Activated CD4-positive, alpha-beta memory T cell treated with anti-CD3 and anti-CD28 coated beads, Interleukin-2, amount 10 ng/mL, durations not matched to agents 7 days and 5 days (primary cell): ENCODE results near the gene FAM222B. TPM values are rescaled to one million over a fixed set of nuclear protein-coding genes. Genes with fewer than 3 reads are reported as not detected.

Experiments used
- CTCF ChIA-PET: fragments of 350-600 bp; sonication (Branson Sonifier 250); formaldehyde crosslinking; loops from one replicate; lab custom pipeline; 2021; ENCODE audit warnings: antibody characterized with exemption, inconsistent platforms; lab: Charles Lee
- POLR2A ChIA-PET: fragments of 350-600 bp; sonication (Branson Sonifier 250); formaldehyde crosslinking; loops from one replicate; lab custom pipeline; 2021; ENCODE audit warnings: antibody characterized with exemption; lab: Charles Lee
- DNase-seq: peaks from one replicate; pipeline ENCODE4 v3.0.0-alpha.2; 2020
- H3K27ac Mint-ChIP-seq: one replicate; pipeline ENCODE4 v1.8.0; 2021; ENCODE audit warnings: mild to moderate bottlenecking, mixed read lengths
- H3K27me3 Mint-ChIP-seq: one replicate; pipeline ENCODE4 v1.8.0; 2021; ENCODE audit warnings: mixed read lengths
- H3K36me3 Mint-ChIP-seq: one replicate; pipeline ENCODE4 v1.8.0; 2021; ENCODE audit warnings: low read depth, mixed read lengths
- H3K4me1 Mint-ChIP-seq: one replicate; pipeline ENCODE4 v1.8.0; 2021; ENCODE audit warnings: mixed read lengths
- H3K4me3 Mint-ChIP-seq: one replicate; pipeline ENCODE4 v1.8.0; 2021; ENCODE audit warnings: mild to moderate bottlenecking, mixed read lengths
- H3K9me3 Mint-ChIP-seq: one replicate; pipeline ENCODE4 v1.8.0; 2021; ENCODE audit warnings: mixed read lengths
- total RNA-seq, 2 experiments: library from RNA; stranded (reverse); gene quantifications; one replicate each; pipeline ENCODE4 v1.2.3, GENCODE V29; 2021

The FAM222B gene
- total RNA-seq, 2 experiments from 2014 or later = 15.5 to 17.1 TPM

DNA sequence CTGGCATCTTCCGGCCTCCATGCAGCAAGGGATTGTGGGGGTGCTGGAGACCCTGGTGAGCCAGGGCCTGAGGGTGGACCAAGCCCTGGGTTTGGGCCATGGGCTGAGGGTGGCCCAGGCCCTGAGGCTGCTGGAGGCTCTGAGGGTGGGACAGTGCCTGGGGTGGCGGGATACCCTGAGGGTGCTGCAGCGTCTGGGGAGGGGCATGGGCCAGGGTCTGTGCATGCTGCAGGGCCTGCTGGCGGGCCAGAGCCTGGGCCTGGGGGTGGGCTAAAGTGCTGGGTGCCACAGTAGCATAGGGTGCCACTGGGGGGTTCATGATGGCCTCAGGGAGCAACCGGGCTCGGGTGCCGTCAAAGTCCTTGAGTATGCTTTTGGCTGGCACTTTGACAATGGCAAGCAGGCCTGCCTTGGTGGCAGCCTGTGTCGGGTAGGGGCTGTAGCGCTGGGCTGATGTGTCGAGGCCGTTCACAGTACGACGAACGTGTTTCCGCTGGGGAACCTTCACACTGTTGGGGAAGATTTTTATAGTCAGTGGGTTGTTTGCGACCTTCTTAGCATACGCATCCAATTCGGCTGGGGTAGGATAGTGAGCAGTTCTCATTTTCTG, 83.2 kb downstream of the FAM222B start:
- no peak for DNase-seq
- no peak overlapping the region for H3K27ac Mint-ChIP-seq
- H3K27me3 Mint-ChIP-seq = no peaks in the 10 kb centered on the region
- no peaks in the 10 kb centered on the region for H3K9me3 Mint-ChIP-seq
- H3K4me3 Mint-ChIP-seq = no peak overlapping the region
- POLR2A ChIA-PET = no interaction called here
- CTCF ChIA-PET = interaction anchor here (6.9 kb wide), 1 partner anchor 32 kb away, joined by 84 read pairs; the partner anchor contains the start of genes NEK8 and TLCD1
- H3K36me3 Mint-ChIP-seq = peaks cover 43% of the 10 kb centered on the region
- peaks cover 21% of the 10 kb centered on the region for H3K4me1 Mint-ChIP-seq

DNA sequence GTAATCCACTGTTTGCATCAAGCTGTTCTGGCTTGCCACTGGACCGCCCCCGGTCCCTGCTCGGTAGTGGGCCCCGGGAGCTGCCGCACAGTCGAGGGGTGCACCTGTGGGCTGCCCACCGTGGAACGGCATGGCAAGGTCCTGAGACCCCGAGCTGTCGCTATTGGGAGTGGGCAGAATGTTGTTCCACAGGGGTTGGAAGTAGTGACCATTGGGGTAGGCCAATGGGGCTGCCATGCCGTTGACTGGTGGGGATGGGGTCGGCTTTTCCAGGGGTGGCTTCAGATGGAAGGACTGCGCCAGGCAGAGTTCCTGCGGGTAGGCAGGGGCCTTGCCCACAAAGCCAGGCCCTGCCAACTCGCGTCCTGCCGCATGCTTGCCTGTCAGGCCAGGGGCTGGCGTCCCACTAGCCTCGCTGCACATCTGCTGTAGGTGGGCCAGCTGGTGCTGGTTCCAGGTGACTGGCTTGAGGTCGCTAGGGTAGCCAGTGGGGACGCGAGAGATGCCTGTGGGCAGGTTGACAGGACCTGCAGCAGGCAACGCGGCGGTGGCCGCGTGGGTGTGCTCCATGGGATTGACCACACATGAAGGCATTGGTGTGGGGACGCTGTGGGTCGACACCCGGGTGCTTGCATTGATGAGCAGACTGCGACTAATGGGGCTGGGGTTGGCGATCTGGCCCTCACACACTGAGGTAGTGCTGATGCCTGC, 84.0 kb downstream of the FAM222B start:
- no peak overlapping the region for H3K27ac Mint-ChIP-seq

DNA sequence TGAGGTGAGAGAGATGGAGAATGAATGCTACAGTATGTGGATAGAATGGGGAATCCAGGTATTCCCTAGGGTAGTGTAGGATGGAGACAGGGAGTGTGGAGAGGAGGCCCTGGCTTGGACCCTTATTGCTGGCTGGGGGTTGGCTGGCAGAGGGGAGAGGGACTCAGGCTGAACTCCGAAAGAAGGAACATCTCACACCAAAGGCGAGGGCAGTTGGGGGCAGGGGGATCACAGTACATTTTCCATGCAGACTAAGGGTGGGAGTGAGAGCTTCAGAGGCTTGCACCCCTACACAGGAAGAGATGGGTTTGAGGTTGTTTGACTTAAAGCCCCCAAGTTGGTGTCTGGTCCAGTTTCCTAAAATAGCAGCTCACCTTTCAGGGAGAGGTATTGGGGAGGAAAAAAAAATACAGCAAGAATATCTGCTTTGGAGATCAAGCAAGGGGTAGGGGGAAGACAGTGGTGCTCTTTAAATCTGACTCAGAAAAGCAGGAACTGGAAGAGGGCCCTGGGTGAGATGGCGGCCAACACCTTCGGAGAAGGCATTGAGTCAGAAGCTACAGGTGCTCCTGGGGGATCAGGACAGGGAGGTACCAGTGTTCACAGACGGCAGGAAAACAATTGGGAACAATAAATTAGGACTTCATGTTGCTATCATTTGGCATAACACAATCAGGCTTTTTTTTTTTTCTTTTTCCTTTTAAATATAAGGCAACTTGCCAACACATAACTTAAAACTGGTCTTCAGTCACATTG, 86.4 kb downstream of the FAM222B start:
- CTCF ChIA-PET = interaction anchor here (1.1 kb wide), 1 partner anchor 9 kb away, joined by 4 read pairs; no protein-coding TSS in a partner anchor
- Mint-ChIP-seq H3K9me3 (no peaks in the 10 kb centered on the region), H3K27ac (no peak overlapping the region), H3K36me3 (peaks cover 32% of the 10 kb centered on the region), H3K27me3 (no peaks in the 10 kb centered on the region), H3K4me1 (peaks cover 5% of the 10 kb centered on the region), H3K4me3 (no peak overlapping the region)
- no peak for DNase-seq
- POLR2A ChIA-PET = interaction anchor here (1.0 kb wide), 1 partner anchor 11 kb away, joined by 3 read pairs; no protein-coding TSS in a partner anchor

More for the DNA sequence above, 84.0 kb downstream of the FAM222B start:
- H3K4me3 Mint-ChIP-seq = no peak overlapping the region
- H3K4me1 Mint-ChIP-seq = peaks cover 17% of the 10 kb centered on the region
- ChIA-PET POLR2A (interaction anchor here (0.8 kb wide), 1 partner anchor 15 kb away, joined by 3 read pairs; no protein-coding TSS in a partner anchor), CTCF (no interaction called here)
- H3K27me3 Mint-ChIP-seq = no peaks in the 10 kb centered on the region
- no peak for DNase-seq
- H3K9me3 Mint-ChIP-seq = no peaks in the 10 kb centered on the region
- H3K36me3 Mint-ChIP-seq = peaks cover 41% of the 10 kb centered on the region

DNA sequence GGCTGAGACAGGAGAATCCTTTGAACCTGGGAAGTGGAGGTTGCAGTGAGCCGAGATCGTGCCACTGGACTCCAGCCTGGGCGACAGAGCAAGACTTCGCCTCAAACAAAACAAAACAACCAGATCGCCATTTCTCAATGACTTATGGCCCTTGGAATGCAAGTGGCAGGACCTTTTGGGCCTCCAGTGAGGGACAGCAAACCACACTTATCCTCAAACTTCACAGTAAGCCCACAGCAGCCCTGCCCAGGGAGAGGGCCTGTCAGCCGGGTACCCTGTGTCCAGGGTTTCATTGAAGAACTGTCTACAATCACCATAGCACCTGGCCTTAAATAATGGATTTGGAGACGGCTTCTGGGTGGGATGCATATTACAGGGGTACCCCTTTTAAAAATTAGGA, 87.1 kb downstream of the FAM222B start:
- Mint-ChIP-seq H3K27ac (no peak overlapping the region), H3K4me3 (no peak overlapping the region), H3K9me3 (no peaks in the 10 kb centered on the region), H3K27me3 (no peaks in the 10 kb centered on the region), H3K36me3 (peaks cover 31% of the 10 kb centered on the region), H3K4me1 (peaks cover 4% of the 10 kb centered on the region)
- CTCF ChIA-PET = interaction anchor here (1.0 to 17.2 kb wide), 4 partner anchors 8 to 198 kb away, joined by 3 to 458 read pairs (median 46); partner anchors contain the start of genes NEK8 and TLCD1
- POLR2A ChIA-PET = no interaction called here
- DNase-seq = no peak

DNA sequence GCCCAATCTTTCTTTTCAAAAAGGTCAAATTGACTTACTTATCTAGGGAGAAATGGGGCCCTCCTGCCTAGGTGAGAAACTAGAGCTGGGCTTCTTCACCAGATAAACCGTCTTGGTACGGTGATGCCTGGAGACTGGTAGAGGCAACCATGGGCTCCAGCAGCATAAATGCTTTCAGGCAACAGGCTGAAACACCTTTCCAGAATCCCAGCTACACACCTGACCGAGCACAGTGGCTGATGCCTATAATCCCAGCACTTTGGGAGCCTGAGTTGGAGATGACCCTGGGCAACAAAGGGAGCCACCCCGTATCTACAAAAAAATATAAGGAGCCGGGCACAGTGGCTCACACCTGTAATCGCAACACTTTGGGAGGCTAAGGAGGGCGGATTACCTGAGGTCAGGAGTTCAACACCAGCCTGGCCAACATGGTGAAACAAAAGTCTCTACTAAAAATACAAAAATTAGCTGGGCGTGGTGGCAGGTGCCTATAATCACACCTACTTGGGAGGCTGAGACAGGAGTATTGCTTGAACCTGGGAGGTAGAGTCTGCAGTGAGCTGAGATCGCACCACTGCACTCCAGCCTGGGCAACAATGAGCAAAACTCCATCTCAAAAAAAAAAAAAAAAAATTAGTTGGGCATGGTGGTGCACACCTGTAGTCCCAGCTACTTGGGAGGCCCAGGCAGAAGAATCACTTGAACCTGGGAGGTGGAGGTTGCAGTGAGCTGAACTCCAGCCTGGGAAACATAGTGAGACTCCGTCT, 90.8 kb downstream of the FAM222B start:
- CTCF ChIA-PET = interaction anchor here (1.0 to 17.2 kb wide), 11 partner anchors 11 to 199 kb away, joined by 3 to 458 read pairs (median 4); partner anchors contain the start of genes NEK8, PHF12, RPL23A and TLCD1
- Mint-ChIP-seq H3K9me3 (no peaks in the 10 kb centered on the region), H3K4me3 (no peak overlapping the region), H3K27ac (no peak overlapping the region), H3K27me3 (no peaks in the 10 kb centered on the region), H3K4me1 (peaks cover 22% of the 10 kb centered on the region), H3K36me3 (peaks cover 32% of the 10 kb centered on the region)
- POLR2A ChIA-PET = interaction anchor here (16.8 kb wide), 1 partner anchor 25 kb away, joined by 426 read pairs; the partner anchor contains the start of genes NEK8, RPL23A and TLCD1
- DNase-seq = no peak

DNA sequence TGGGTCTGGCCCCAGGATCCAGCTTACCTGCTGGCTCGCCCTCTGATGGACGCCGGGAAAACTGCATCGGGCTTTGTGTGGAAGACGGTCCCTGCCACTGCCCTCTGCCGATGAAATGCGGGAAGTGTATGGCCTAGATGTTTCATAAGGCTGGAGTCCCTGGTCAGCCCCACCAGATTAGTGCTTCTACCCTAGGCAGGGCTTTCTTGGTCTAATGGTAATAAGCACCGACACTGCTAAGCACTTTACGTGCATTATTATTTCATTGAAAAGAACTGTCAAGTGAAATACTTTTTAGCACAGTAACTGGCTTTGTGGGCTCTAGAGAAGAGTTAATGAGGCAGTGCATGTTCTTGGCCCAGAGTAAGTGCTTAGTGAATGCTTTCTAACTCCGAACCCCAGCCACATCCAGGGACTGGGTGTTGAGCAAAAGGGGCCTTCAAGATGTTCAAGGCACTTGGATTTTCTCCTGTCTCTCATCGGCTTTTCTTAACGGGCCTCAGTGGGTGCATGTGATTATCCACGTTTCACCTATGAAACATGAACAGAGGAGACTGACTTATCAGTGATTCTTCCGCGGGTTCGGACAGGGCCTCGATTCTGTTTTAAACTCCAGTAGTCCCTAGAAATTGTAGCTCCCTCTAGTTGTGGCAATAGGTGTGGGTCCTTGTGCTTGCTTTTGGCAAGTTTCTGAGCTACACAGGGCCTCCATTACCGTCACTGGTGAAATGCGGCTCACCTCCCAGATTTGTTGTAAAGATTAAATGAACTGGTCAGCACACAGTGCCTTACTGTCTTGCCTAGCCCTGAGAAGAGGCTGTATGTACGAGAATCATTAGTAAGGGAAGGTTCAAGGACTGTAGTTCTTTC, 92.2 kb downstream of the FAM222B start:
- Mint-ChIP-seq H3K4me3 (no peak overlapping the region), H3K27me3 (no peaks in the 10 kb centered on the region), H3K36me3 (peaks cover 29% of the 10 kb centered on the region), H3K9me3 (no peaks in the 10 kb centered on the region), H3K4me1 (peaks cover 35% of the 10 kb centered on the region), H3K27ac (no peak overlapping the region)
- CTCF ChIA-PET = interaction anchor here (0.5 to 17.2 kb wide), 23 partner anchors 8 to 202 kb away, joined by 3 to 458 read pairs (median 3); partner anchors contain the start of genes BLTP2, NEK8, PHF12 and PIGS
- POLR2A ChIA-PET = interaction anchor here (0.7 to 16.8 kb wide), 5 partner anchors 24 to 202 kb away, joined by 3 to 426 read pairs (median 3); partner anchors contain the start of genes FAM222B, NEK8, RPL23A and TLCD1
- DNase-seq = peak; percentile 91

DNA sequence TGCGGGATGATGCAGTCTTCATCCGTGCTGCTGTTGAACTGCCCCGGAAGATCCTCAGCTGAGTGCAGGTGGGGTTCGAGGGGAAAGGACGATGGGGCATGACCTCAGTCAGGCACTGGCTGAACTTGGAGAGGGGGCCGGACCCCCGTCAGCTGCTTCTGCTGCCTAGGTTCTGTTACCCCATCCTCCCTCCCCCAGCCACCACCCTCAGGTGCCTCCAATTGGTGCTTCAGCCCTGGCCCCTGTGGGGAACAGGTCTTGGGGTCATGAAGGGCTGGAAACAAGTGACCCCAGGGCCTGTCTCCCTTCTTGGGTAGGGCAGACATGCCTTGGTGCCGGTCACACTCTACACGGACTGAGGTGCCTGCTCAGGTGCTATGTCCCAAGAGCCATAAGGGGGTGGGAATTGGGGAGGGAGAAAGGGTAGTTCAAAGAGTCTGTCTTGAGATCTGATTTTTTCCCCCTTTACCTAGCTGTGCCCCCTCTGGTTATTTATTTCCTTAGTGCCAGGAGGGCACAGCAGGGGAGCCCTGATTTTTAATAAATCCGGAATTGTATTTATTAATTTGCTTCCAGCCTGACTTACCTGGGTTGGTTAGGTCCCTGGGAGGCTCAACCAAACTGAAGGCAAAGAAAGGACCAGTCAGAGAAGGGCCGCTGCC, 92.9 kb downstream of the FAM222B start:
- Mint-ChIP-seq H3K27ac (no peak overlapping the region), H3K4me3 (no peak overlapping the region), H3K4me1 (peaks cover 38% of the 10 kb centered on the region), H3K27me3 (no peaks in the 10 kb centered on the region), H3K9me3 (no peaks in the 10 kb centered on the region), H3K36me3 (peaks cover 34% of the 10 kb centered on the region)
- ChIA-PET POLR2A (interaction anchor here (0.7 to 16.8 kb wide), 5 partner anchors 23 to 202 kb away, joined by 3 to 426 read pairs (median 3); partner anchors contain the start of genes FAM222B, NEK8, RPL23A and TLCD1), CTCF (interaction anchor here (0.5 to 17.2 kb wide), 19 partner anchors 8 to 202 kb away, joined by 3 to 458 read pairs (median 4); partner anchors contain the start of genes BLTP2, NEK8, PIGS and TLCD1)
- no peak for DNase-seq

DNA sequence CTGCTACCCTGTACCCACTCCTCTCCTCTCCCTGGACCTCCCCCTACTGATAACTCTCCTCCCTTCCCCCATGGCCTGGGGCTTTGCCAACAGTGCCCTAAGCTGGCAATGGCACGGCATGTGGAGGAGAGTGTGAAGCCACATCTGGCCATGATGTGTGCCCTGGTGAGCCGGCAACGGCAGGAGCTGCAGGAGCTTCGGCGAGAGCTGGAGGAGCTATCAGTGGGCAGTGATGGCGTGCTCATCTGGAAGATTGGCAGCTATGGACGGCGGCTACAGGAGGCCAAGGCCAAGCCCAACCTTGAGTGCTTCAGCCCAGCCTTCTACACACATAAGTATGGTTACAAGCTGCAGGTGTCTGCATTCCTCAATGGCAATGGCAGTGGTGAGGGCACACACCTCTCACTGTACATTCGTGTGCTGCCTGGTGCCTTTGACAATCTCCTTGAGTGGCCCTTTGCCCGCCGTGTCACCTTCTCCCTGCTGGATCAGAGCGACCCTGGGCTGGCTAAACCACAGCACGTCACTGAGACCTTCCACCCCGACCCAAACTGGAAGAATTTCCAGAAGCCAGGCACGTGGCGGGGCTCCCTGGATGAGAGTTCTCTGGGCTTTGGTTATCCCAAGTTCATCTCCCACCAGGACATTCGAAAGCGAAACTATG, 93.6 kb downstream of the FAM222B start:
- peaks cover 38% of the 10 kb centered on the region for H3K4me1 Mint-ChIP-seq
- POLR2A ChIA-PET = interaction anchor here (1.0 to 16.8 kb wide), 3 partner anchors 11 to 203 kb away, joined by 3 to 426 read pairs (median 3); partner anchors contain the start of genes NEK8, RPL23A and TLCD1
- no peaks in the 10 kb centered on the region for H3K9me3 Mint-ChIP-seq
- no peak overlapping the region for H3K4me3 Mint-ChIP-seq
- peak overlapping the region; percentile 55 for H3K27ac Mint-ChIP-seq
- peaks cover 35% of the 10 kb centered on the region for H3K36me3 Mint-ChIP-seq
- CTCF ChIA-PET = interaction anchor here (0.9 to 17.2 kb wide), 6 partner anchors 14 to 203 kb away, joined by 3 to 458 read pairs (median 4); partner anchors contain the start of genes BLTP2, NEK8 and TLCD1
- no peaks in the 10 kb centered on the region for H3K27me3 Mint-ChIP-seq
- DNase-seq = no peak

DNA sequence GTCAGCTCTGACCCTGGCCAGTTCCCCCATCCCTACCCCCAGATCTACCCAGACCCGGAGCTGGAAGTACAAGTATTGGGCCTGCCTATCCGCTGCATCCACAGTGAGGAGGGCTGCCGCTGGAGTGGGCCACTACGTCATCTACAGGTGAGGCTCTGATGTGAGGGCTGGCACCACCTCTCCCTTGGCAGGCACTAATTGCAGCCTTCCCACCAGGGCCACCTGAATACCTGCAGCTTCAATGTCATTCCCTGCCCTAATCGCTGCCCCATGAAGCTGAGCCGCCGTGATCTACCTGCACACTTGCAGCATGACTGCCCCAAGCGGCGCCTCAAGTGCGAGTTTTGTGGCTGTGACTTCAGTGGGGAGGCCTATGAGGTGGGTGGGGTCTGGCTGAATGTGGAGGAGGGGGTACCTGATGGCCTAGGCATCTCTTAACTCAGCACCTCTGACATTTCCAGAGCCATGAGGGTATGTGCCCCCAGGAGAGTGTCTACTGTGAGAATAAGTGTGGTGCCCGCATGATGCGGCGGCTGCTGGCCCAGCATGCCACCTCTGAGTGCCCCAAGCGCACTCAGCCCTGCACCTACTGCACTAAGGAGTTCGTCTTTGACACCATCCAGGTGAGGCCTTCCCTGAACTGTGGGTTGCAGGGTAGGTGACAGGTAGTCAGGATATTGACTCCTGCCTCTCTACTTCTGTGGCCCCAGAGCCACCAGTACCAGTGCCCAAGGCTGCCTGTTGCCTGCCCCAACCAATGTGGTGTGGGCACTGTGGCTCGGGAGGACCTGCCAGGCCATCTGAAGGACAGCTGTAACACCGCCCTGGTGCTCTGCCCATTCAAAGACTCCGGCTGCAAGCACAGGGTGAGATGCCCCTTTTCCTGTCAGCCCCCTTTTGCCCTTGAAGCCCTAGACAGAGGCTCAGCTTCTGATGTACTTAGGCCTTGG, 94.5 kb downstream of the FAM222B start:
- DNase-seq = no peak
- H3K27ac Mint-ChIP-seq = peak overlapping the region; percentile 44
- ChIA-PET POLR2A (interaction anchor here (1.1 to 16.8 kb wide), 4 partner anchors 12 to 22 kb away, joined by 3 to 426 read pairs (median 4); partner anchors contain the start of genes NEK8, RPL23A and TLCD1), CTCF (interaction anchor here (0.9 to 17.2 kb wide), 4 partner anchors 22 to 204 kb away, joined by 3 to 458 read pairs (median 4); partner anchors contain the start of genes NEK8 and TLCD1)
- H3K4me3 Mint-ChIP-seq = no peak overlapping the region
- no peaks in the 10 kb centered on the region for H3K27me3 Mint-ChIP-seq
- no peaks in the 10 kb centered on the region for H3K9me3 Mint-ChIP-seq
- H3K36me3 Mint-ChIP-seq = peaks cover 35% of the 10 kb centered on the region
- H3K4me1 Mint-ChIP-seq = peaks cover 40% of the 10 kb centered on the region
